NOMO-1 treated with dmso at 0.1 percent for 144 hours (cell line): ENCODE data around the gene BMI1.

Source experiments
- DNase-seq: peaks from one replicate; lab custom pipeline; 2025; ENCODE audit not compliant: unreplicated experiment; lab: John Stamatoyannopoulos, UW

The BMI1 gene

GRCh38 chr10:22319547-22319979 lies 1.3 kb upstream of the BMI1 start:
- DNase-seq = no peak

- DNase-seq = no peak
These were observed 830 bp upstream of the BMI1 start for GRCh38 chr10:22319980-22320558.

DNA sequence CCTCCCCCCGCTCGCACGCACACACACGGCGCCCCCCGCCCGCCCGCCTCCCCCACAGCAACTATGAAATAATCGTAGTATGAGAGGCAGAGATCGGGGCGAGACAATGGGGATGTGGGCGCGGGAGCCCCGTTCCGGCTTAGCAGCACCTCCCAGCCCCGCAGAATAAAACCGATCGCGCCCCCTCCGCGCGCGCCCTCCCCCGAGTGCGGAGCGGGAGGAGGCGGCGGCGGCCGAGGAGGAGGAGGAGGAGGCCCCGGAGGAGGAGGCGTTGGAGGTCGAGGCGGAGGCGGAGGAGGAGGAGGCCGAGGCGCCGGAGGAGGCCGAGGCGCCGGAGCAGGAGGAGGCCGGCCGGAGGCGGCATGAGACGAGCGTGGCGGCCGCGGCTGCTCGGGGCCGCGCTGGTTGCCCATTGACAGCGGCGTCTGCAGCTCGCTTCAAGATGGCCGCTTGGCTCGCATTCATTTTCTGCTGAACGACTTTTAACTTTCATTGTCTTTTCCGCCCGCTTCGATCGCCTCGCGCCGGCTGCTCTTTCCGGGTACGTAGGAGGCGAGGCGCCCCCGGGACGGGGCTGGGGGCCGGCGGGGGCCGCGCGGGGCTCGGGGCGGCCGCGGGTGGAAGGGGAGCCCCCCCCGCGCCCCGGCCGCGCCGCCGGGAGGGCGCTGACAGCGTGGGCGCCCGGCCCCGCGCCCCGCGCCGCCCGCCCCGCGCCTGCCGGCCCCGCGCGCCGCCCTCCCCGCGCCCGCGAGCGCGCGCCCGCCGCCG lies 441 bp downstream of the BMI1 start:
- DNase-seq = peak; percentile 65

DNA sequence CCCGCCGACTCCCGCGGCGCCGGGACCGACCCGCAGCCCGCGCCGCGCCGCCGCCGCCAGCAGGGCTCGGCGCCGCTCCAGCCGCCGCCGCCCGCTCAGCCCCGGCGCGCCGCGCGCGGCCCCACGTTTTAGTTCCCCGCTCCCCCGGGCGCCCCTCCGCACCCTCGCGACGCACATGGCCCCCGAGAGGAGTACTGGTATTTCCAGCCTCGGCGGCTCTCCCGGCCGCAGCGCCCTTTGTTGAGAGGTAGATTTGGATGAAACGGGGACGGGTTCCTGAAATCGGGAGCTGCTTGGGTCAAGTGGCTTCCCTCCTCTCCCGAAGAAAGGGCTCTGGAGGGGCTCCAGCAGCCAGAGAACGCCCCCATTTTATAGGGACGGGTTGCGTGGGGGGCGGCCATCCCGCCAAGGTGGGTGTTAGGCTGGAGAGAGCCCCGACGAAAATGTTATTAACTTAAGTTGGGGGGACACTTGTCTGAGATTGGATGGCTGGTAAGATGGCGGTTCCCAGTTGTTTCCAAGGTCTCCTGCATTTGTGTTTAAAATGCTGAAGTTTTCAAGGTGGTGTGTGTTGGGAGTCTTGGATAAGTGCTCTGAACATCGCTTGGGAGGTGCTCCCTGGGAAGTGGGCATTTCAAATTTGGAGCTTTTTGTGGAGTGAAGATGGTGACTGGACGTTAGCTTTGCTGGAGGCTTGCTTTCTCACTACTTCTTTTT lies 1.2 kb downstream of the BMI1 start:
- no peak for DNase-seq

GRCh38 chr10:22322641-22323160 lies 1.8 kb downstream of the BMI1 start:
- no peak for DNase-seq

- no peak for DNase-seq
These were observed 2.8 kb downstream of the BMI1 start for GRCh38 chr10:22323538-22324305.

DNA sequence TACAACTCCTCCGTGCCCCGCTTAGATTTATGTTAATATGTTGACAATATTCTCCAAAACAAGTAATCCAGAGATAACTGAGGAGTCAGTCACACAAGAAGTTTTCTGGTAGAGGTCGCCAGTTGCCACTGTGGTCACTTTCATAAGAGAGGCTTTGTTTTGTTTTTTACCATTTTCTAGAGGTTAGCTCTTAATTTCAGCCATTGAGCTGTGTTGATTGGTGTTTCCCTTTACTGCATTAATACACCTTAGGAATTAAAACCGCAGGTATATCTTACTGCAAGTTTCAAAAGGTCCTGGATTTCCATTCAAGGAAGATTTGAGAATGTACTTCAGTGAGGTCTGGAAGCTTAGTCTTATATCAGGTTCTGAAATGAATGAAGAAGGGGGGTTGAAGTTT lies 3.5 kb downstream of the BMI1 start:
- no peak for DNase-seq

- no peak for DNase-seq
These were observed 4.0 kb downstream of the BMI1 start for GRCh38 chr10:22324893-22325271.

- DNase-seq = peak; percentile 47
These were observed 4.6 kb downstream of the BMI1 start for GRCh38 chr10:22325272-22326144.

GRCh38 chr10:22326145-22326702 lies 5.3 kb downstream of the BMI1 start:
- DNase-seq = no peak

DNA sequence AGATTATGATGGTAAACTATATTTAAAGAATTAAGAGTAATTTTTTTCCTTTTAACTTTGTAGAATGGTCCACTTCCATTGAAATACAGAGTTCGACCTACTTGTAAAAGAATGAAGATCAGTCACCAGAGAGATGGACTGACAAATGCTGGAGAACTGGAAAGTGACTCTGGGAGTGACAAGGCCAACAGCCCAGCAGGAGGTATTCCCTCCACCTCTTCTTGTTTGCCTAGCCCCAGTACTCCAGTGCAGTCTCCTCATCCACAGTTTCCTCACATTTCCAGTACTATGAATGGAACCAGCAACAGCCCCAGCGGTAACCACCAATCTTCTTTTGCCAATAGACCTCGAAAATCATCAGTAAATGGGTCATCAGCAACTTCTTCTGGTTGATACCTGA lies 8.3 kb downstream of the BMI1 start:
- no peak for DNase-seq

GRCh38 chr10:22332116-22332692 lies 11.3 kb downstream of the BMI1 start:
- DNase-seq = no peak

DNA sequence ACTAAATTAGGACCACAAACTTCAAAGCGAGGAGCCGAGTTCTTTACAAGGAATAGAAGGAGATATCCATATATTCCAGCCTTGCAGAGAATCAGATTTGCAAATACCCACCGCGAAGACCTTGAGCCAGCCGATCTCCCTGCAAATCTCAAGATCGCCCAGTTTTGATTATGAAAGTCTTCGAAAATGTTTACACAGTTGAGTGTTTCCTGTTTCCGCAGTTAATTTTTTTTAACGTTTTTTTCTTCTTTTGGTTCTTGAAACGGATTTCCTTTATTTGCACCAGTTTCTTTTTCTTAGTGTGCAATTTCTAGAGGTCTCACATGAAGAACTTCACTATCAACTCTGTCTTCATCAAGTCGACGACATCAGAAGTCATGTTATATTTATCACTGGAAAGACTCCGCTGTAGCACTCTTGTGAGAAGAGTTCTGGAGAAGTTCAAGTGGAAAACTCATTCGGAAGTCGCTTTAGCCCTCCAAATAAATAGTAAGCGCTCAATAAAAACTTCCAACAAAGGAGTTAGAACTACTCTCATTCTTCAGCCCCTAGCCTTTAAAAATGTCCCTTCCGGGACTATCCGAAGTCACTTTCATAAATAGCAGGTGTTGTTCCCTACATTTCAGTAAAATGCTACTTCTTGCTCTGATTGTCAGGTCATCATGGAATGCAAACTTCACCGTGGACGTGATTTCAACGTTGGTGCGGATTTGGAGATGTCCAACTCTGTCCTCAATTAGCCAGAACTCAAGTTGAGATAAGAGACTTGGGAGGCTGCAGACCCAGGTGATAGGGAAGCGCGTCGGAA lies 12.5 kb downstream of the BMI1 start:
- peak; percentile 38 for DNase-seq

GRCh38 chr10:22333975-22334282 lies 13.0 kb downstream of the BMI1 start:
- DNase-seq = no peak

DNA sequence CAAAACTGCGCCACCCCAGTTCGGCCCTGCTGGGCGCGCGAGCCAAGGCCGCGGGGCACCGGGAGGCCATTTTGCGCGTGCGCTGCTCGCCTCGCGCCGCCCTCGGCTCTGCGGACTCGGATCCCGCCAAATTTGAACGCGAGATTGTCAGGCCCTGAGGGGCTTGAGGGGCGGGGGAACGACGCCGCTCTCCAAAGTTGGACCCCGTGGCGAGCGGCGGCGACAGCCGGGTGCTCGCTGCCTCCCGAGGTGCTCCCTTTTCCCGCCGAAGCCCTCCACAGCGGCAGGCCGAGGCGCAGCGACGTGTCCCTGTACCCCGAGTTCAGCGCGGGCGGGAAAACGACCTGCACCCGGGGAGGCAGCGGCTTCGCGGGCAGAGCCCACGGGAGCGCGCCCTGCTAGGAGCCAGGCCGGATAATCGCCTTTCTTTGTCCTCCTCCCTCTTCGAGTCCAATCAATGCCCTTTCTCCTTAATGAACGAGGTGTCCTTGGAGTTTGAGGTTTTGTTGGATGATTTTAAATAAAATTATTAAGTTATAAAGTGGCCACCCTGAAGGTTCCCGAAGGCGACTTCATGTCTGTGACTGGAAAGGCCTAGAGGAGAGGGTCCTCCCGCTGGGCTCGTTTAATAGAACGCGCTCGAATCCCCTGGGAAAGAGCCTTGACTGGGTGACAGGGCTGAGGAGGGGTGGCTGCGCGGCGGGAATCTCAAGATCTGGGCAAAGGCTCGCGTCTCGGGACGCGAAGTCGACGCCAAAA lies 13.7 kb downstream of the BMI1 start:
- DNase-seq = no peak

DNA sequence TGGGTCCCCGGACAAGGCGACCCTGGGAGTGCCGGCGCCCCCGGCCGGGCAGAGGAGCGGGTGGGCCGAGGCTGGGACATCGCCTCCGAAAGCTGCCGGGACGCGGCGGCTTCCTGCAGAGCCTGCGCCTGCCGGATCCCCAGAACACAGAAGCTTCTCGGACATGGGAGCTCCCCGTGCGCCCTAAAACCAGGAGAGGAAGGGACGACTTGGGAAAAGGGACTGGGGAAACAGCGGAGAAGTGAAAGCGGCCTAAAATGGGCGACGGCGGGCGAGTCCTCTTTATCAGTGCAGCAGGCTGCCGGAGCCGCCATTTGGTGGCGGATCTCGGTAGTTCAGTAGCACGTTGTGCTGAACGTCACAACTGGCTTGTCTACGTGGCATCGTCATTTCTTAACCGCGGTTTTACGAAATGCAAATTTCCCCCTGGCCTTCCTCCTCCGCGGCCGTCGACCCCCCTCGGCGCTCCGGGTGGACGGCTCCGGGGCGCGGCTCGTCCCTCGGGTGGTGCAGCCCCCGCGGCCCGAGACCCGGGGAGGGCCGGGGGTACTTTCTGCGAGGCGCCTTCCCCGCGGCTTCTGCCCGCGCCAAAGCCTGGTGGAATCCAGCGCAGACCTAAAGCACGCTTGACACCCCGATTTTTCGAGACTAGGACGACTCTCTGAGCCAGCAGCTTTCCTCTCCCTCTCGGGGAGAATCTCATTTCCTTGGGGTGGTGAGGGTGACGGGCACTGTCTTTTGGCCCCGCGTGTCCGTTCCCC lies 14.5 kb downstream of the BMI1 start:
- DNase-seq = peak; percentile 72

DNA sequence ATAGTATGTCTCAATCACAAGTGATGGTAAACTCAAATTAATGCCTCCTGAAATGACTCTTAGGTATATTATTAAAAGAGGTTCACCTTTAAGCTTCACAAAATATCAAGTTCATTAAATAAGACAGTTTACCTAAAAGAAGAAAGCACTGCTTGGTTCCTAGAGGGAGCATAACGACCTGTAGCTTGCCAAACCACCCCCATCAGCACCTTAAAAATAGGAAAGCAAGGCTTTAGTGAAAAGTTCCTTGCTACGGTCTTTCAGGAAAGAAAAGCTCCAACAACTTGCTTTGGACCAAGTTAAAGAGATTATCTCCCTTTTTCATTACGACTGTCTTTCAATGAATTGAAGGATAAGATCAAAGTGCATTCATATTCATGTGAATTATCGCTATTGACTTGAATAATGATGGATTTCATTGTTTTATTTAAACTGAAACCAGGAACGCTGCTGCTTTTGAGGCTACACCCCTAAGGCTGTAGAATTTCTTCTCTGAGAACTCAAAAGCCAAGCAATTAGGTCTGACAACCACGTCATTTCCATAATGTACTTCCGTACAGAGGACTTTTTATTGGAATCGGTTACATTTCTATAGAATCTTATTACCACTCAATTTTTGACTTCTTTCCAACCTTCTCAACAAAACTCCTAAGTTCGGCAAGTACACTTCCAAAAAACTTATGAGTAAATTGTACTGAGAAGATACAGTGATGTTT lies 17.4 kb downstream of the BMI1 start:
- peak; percentile 40 for DNase-seq
